GM12874 (cell line): ENCODE measurements around the gene POTEH.
"Not testable (repeated sequence)": the region's sequence is repeated elsewhere in the genome, so short reads cannot be mapped to it uniquely, and the experiment has no call there.

Experiments used
- CTCF ChIP-seq: IDR thresholded peaks from 2 replicates; pipeline ENCODE4 v1.5.1; 2011; ENCODE audit warnings: low read depth, mild to moderate bottlenecking, control low read depth, low read length, moderate library complexity; ENCODE audit not compliant: insufficient read depth

POTEH gene

GRCh38 chr22:15689749-15690125 lies at the start of gene POTEH:
Gene POTEH, plus strand, starts transcription at chr22:15690026. Its CDS starts 52 bp downstream, at chr22:15690078.
- TF ChIP-seq CTCF: not testable (repeated sequence)
